ENCODE data around the gene LRRC8C. TPM values are rescaled to one million over a fixed set of nuclear protein-coding genes. Genes with fewer than 3 reads are reported as not detected.

The LRRC8C gene
- total and polyA plus RNA-seq, 2 experiments from 2014 or later, result 0.70 to 1.5 TPM

DNA sequence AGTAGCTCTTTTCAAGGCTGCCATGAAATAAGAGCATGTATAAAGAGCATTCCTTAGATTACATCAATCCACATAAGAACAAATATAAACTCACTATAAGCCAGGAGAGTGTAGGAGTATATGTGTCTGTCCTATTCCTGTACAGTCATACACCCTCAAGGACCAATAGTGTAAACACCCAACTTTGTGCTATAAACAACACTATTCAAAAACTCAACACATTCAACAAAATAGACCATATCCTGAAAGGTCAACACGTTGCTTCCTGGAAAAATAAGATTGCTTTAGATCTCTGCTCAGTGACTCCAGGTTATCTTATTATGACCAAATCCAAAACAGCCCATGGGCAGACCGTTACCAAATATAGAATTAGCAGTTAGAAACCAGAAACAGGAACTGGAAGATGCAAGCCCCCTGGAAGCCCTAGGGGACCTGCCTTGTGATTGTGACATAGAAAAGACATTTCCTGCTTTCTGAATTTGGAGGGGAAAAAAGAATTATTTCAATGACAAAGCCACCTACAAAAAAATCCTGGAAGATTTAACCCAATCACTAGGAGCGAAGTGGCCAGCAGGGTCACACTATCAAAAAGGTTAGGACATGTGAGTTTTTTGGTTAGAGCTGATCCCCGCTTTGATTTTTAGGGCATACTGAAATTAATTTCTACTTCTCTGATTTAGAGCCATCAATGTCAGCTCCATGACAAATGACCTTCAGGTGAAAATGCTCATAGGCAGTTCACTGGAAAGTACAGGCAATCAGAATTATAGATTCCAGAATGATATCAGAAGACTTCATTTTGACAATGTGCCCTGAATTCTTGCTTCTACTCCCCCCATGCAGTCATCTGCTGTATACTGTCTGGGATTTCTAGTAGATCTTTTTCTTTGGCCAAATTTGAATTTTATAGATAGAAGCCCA, 59.9 kb downstream of the LRRC8C start:
- TF ChIP-seq EZH2phosphoT487 (IDR thresholded peaks at IDR 0.05; ENCODE audit: low read depth, severe bottlenecking, unreplicated experiment), result no peak
- H4K20me1 ChIP-seq (ENCODE audit: insufficient read depth, poor library complexity, severe bottlenecking), result no peaks in the 10 kb centered on the region
- H3K27ac ChIP-seq, result no peak overlapping the region
- no peak overlapping the region for H3K4me3 ChIP-seq
- no peak for DNase-seq (ENCODE audit: low spot score)
- WGBS (ENCODE audit: low lambda C conversion rate, missing lambda C conversion rate), result 46% methylated on average over 4 of the region's 4 CpGs
- H2AFZ ChIP-seq, result no peak overlapping the region
- no peaks in the 10 kb centered on the region for H3K9me3 ChIP-seq (ENCODE audit: low read depth)
- no peaks in the 10 kb centered on the region for H3K36me3 ChIP-seq (replicated peaks; ENCODE audit: insufficient read depth, low read depth)
- no peaks in the 10 kb centered on the region for H3K4me1 ChIP-seq (ENCODE audit: insufficient read depth)
- no peaks in the 10 kb centered on the region for H3K27me3 ChIP-seq
- no peak overlapping the region for H3K4me2 ChIP-seq
- no peaks in the 10 kb centered on the region for H3K79me2 ChIP-seq
- H3K9me2 ChIP-seq (replicated peaks; ENCODE audit: insufficient read depth), result no peaks in the 10 kb centered on the region

GRCh38 chr1:89695847-89696246, 62.9 kb downstream of the LRRC8C start:
- Histone ChIP-seq H2AFZ (no peak overlapping the region), H3K79me2 (no peaks in the 10 kb centered on the region)

DNA sequence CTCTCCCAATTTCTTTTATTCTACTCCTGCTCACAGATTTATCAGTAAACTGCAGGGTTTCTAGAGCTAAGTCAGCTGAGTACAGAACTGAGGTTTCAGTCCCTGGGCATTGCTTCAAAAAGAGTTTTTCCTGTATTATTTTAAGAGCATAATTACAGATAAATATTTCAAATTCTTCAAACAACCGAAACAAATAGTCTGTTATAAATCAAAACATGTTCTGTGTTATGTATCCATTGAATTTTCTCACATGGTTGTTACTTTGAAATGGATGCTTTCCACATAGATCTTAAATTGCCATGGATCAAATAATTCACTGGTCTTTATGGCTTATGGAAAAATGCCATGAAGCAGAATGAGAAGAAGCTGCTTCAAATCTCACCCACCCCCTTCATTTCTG, 64.5 kb downstream of the LRRC8C start:
- Histone ChIP-seq H3K27ac (no peak overlapping the region), H3K4me3 (no peak overlapping the region), H3K9me3 (ENCODE audit: low read depth) (no peaks in the 10 kb centered on the region), H3K9me2 (replicated peaks; ENCODE audit: insufficient read depth) (no peaks in the 10 kb centered on the region), H4K20me1 (ENCODE audit: insufficient read depth, poor library complexity, severe bottlenecking) (no peaks in the 10 kb centered on the region), H3K36me3 (replicated peaks; ENCODE audit: insufficient read depth, low read depth) (no peaks in the 10 kb centered on the region), H3K27me3 (no peaks in the 10 kb centered on the region), H3K79me2 (no peaks in the 10 kb centered on the region), H3K4me1 (ENCODE audit: insufficient read depth) (no peaks in the 10 kb centered on the region), H2AFZ (no peak overlapping the region), H3K4me2 (no peak overlapping the region)
- TF ChIP-seq EZH2 (IDR thresholded peaks at IDR 0.05; ENCODE audit: borderline replicate concordance), result no peak
- no peak for TF ChIP-seq EZH2phosphoT487 (IDR thresholded peaks at IDR 0.05; ENCODE audit: low read depth, severe bottlenecking, unreplicated experiment)
- TF ChIP-seq, protein P1, sequence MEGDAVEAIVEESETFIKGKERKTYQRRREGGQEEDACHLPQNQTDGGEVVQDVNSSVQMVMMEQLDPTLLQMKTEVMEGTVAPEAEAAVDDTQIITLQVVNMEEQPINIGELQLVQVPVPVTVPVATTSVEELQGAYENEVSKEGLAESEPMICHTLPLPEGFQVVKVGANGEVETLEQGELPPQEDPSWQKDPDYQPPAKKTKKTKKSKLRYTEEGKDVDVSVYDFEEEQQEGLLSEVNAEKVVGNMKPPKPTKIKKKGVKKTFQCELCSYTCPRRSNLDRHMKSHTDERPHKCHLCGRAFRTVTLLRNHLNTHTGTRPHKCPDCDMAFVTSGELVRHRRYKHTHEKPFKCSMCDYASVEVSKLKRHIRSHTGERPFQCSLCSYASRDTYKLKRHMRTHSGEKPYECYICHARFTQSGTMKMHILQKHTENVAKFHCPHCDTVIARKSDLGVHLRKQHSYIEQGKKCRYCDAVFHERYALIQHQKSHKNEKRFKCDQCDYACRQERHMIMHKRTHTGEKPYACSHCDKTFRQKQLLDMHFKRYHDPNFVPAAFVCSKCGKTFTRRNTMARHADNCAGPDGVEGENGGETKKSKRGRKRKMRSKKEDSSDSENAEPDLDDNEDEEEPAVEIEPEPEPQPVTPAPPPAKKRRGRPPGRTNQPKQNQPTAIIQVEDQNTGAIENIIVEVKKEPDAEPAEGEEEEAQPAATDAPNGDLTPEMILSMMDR (IDR thresholded peaks at IDR 0.05; ENCODE audit: poor library complexity), result no peak
- no peak for DNase-seq (ENCODE audit: low spot score)
- 48% methylated on average over 1 of the region's 1 CpG for WGBS (ENCODE audit: low lambda C conversion rate, missing lambda C conversion rate)

More at GRCh38 chr1:89695847-89696246, 62.9 kb downstream of the LRRC8C start:
- no peaks in the 10 kb centered on the region for H3K27me3 ChIP-seq
- H3K27ac ChIP-seq, result no peak overlapping the region
- H3K4me1 ChIP-seq (ENCODE audit: insufficient read depth), result no peaks in the 10 kb centered on the region
- DNase-seq (ENCODE audit: low spot score), result no peak
- H3K9me3 ChIP-seq (ENCODE audit: low read depth), result no peaks in the 10 kb centered on the region
- H3K36me3 ChIP-seq (replicated peaks; ENCODE audit: insufficient read depth, low read depth), result no peaks in the 10 kb centered on the region
- no peak overlapping the region for H3K4me2 ChIP-seq
- no peaks in the 10 kb centered on the region for H3K9me2 ChIP-seq (replicated peaks; ENCODE audit: insufficient read depth)
- no peak overlapping the region for H3K4me3 ChIP-seq
- H4K20me1 ChIP-seq (ENCODE audit: insufficient read depth, poor library complexity, severe bottlenecking), result no peaks in the 10 kb centered on the region
- TF ChIP-seq EZH2 (IDR thresholded peaks at IDR 0.05; ENCODE audit: borderline replicate concordance) (no peak), EZH2phosphoT487 (IDR thresholded peaks at IDR 0.05; ENCODE audit: low read depth, severe bottlenecking, unreplicated experiment) (no peak)
- TF ChIP-seq, protein P1 (IDR thresholded peaks at IDR 0.05; ENCODE audit: poor library complexity), result no peak

- no peak overlapping the region for H2AFZ ChIP-seq
- no peak overlapping the region for H3K4me2 ChIP-seq
- no peaks in the 10 kb centered on the region for H3K79me2 ChIP-seq
- H3K4me3 ChIP-seq, result no peak overlapping the region
- H4K20me1 ChIP-seq (ENCODE audit: insufficient read depth, poor library complexity, severe bottlenecking), result no peaks in the 10 kb centered on the region
- H3K4me1 ChIP-seq (ENCODE audit: insufficient read depth), result no peaks in the 10 kb centered on the region
- H3K9me2 ChIP-seq (replicated peaks; ENCODE audit: insufficient read depth), result no peaks in the 10 kb centered on the region
- WGBS (ENCODE audit: low lambda C conversion rate, missing lambda C conversion rate), result 42% methylated on average over 3 of the region's 3 CpGs
- TF ChIP-seq EZH2phosphoT487 (IDR thresholded peaks at IDR 0.05; ENCODE audit: low read depth, severe bottlenecking, unreplicated experiment) (no peak), EZH2 (IDR thresholded peaks at IDR 0.05; ENCODE audit: borderline replicate concordance) (no peak)
- TF ChIP-seq, protein P1 (IDR thresholded peaks at IDR 0.05; ENCODE audit: poor library complexity), result no peak
- H3K27me3 ChIP-seq, result no peaks in the 10 kb centered on the region
- no peak overlapping the region for H3K27ac ChIP-seq
- no peak for DNase-seq (ENCODE audit: low spot score)
- H3K9me3 ChIP-seq (ENCODE audit: low read depth), result no peaks in the 10 kb centered on the region
- no peaks in the 10 kb centered on the region for H3K36me3 ChIP-seq (replicated peaks; ENCODE audit: insufficient read depth, low read depth)
Observed at GRCh38 chr1:89698020-89698560, 65.2 kb downstream of the LRRC8C start.

Data from hepatocyte (in vitro differentiated cells).